K562 (cell line): Measurements from ENCODE around the gene LIMS1. TPM values are rescaled to one million over a fixed set of nuclear protein-coding genes. Genes with fewer than 3 reads are reported as not detected.
A peak's percentile ranks its signal among the peaks of the same experiment; 100 is the strongest.

Experiments used
- CREB3L1 ChIP-seq: fragments of 450-650 bp; IDR thresholded peaks from 2 replicates; pipeline ENCODE4 v1.6.1; 2014; ENCODE audit warnings: low read depth, mild to moderate bottlenecking, moderate library complexity, borderline replicate concordance
- E4F1 ChIP-seq: fragments of 250-450 bp; sonication (Bioruptor Pico); IDR thresholded peaks from 2 replicates; pipeline ENCODE4 v1.5.0; 2021; ENCODE audit warnings: mild to moderate bottlenecking, borderline replicate concordance
- ELK3 ChIP-seq: fragments of 450-650 bp; formaldehyde crosslinking; IDR thresholded peaks from 2 replicates; pipeline ENCODE4 v1.4.0; 2020; ENCODE audit warnings: mild to moderate bottlenecking
- ERF ChIP-seq: fragments of 450-650 bp; formaldehyde crosslinking; IDR thresholded peaks from 2 replicates; pipeline ENCODE4 v1.4.0; 2020; ENCODE audit warnings: mild to moderate bottlenecking, mixed read lengths
- LCOR ChIP-seq: sonication (generic); formaldehyde crosslinking; IDR thresholded peaks from 2 replicates; pipeline ENCODE4 v1.8.0; 2022; ENCODE audit warnings: mild to moderate bottlenecking, missing genetic modification reagents
- MAFG ChIP-seq: fragments of 450-650 bp; conservative IDR thresholded peaks from 2 replicates; pipeline ENCODE4 v1.6.1; 2016; ENCODE audit warnings: missing genetic modification characterization, missing compliant biosample characterization
- NR1H2 ChIP-seq: sonication (generic); formaldehyde crosslinking; IDR thresholded peaks from 2 replicates; pipeline ENCODE4 v1.4.0; 2020; ENCODE audit warnings: mild to moderate bottlenecking, missing genetic modification reagents
- PPARD ChIP-seq: fragments of 250-450 bp; sonication (Bioruptor Pico); IDR thresholded peaks from 2 replicates; pipeline ENCODE4 v1.8.0; 2022; ENCODE audit warnings: inconsistent platforms, mild to moderate bottlenecking, moderate library complexity
- PRPF4 ChIP-seq: fragments of 200-400 bp; formaldehyde crosslinking; IDR thresholded peaks from one replicate; pipeline ENCODE4 v1.6.1; 2017; ENCODE audit warnings: low read length, low read depth, mild to moderate bottlenecking; ENCODE audit not compliant: insufficient read depth, poor library complexity, severe bottlenecking
- RCOR1 ChIP-seq, 2 experiments: IDR thresholded peaks; 2 replicates each; pipeline ENCODE4 v1.6.1; 2012; ENCODE audit warnings: low read depth in 2 of 2, low read length in 2 of 2, borderline replicate concordance in 1 of 2, improper control_type of control experiment in 1 of 2
- ZFP36 ChIP-seq: fragments of 150-350 bp; IDR thresholded peaks from 2 replicates; pipeline ENCODE4 v1.6.1; 2018; ENCODE audit warnings: low read length, low read depth; ENCODE audit not compliant: partially characterized antibody
- ZNF124 ChIP-seq: sonication (generic); formaldehyde crosslinking; IDR thresholded peaks from 2 replicates; pipeline ENCODE4 v1.8.1; 2022; ENCODE audit warnings: missing genetic modification reagents
- ZNF23 ChIP-seq: fragments of 250-450 bp; sonication (Bioruptor Pico); IDR thresholded peaks from 2 replicates; pipeline ENCODE4 v1.4.0; 2020; ENCODE audit warnings: mild to moderate bottlenecking
- ZNF407 ChIP-seq: fragments of 450-650 bp; IDR thresholded peaks from 2 replicates; pipeline ENCODE4 v1.6.1; 2016; ENCODE audit warnings: low read depth
- polyA plus RNA-seq, 8 experiments: library from polyadenylated mRNA; depleted of rRNA in 4 of 8; stranded (reverse) in 5 of 8; unstranded in 3 of 8; fragments of >200 nt; fragmentation: Nextera tagmentation in 2 of 8; fragmentation: Illumina TruSeq in 1 of 8; extraction: Ambion mirVana in 2 of 8; extraction: Trizol in 1 of 8; gene quantifications; 2 replicates each; pipeline versions ENCODE4 v1.2.1 to v1.2.3, GENCODE V29; 2011 to 2014; ENCODE audit warnings: inconsistent platforms in 1 of 8, missing spikeins in 1 of 8
- total RNA-seq, 7 experiments: library from RNA; depleted of rRNA in 6 of 7; stranded (reverse); fragments of >200 nt in 6 of 7; fragmentation: Illumina TruSeq in 2 of 7; extraction: Trizol in 2 of 7; gene quantifications; 2 replicates each; pipeline versions ENCODE4 v1.2.1 to v1.2.3, GENCODE V29; 2011 to 2021; ENCODE audit warnings: low replicate concordance in 1 of 7

The LIMS1 gene
- total and polyA plus RNA-seq, 9 of the 15 experiments (the other 6 are each of a cell fraction or from before 2014, with no cell fraction given), result 52.8 to 134 (median 81.0) TPM

- no peak for TF ChIP-seq ELK3
- TF ChIP-seq LCOR (CRISPR knock-in tag), result peak; percentile 18; the same call in 1 of the 2 replicates
- TF ChIP-seq E4F1 (CRISPR knock-in tag), result no peak
- peak; percentile 43 for TF ChIP-seq MAFG
- no peak for TF ChIP-seq PPARD
- no peak for TF ChIP-seq NR1H2 (CRISPR knock-in tag)
- no peak for TF ChIP-seq ZFP36
- peak in 1 of 2 experiments; percentile 19; a peak in 1 of 4 replicates for TF ChIP-seq RCOR1 (IDR thresholded peaks at IDR 0.05; ENCODE audit: borderline replicate concordance in 1 of 2, low read depth in 2 of 2, low read length in 2 of 2)
- no peak for TF ChIP-seq PRPF4
- no peak for TF ChIP-seq ZNF124 (CRISPR knock-in tag)
- no peak for TF ChIP-seq ZNF23 (CRISPR knock-in tag)
- TF ChIP-seq CREB3L1, result no peak
- TF ChIP-seq ZNF407, result no peak
- no peak for TF ChIP-seq ERF (CRISPR knock-in tag)
These were observed 86.9 kb downstream of the LIMS1 start (continued) for GRCh38 chr2:108621087-108621559.
